Umbilical cord (tissue), 2 donors: ENCODE measurements around the gene ZNF438. TPM values are rescaled to one million over a fixed set of nuclear protein-coding genes. Genes with fewer than 3 reads are reported as not detected.
"Not testable (repeated sequence)": the region's sequence is repeated elsewhere in the genome, so short reads cannot be mapped to it uniquely, and the experiment has no call there.

ENCODE experiments used
- DNase-seq: peaks from one replicate; pipeline ENCODE4 v3.0.0-alpha.2; 2015; ENCODE audit warnings: low spot score
- total RNA-seq: library from RNA; depleted of rRNA; stranded (reverse); fragments of >200 nt; gene quantifications from one replicate; pipeline ENCODE4 v1.2.3, GENCODE V29; 2014; ENCODE audit warnings: low replicate concordance; ENCODE audit not compliant: insufficient read depth

ZNF438 gene
- total RNA-seq, 1 donor from 2014 or later, result 8.4 TPM

DNA sequence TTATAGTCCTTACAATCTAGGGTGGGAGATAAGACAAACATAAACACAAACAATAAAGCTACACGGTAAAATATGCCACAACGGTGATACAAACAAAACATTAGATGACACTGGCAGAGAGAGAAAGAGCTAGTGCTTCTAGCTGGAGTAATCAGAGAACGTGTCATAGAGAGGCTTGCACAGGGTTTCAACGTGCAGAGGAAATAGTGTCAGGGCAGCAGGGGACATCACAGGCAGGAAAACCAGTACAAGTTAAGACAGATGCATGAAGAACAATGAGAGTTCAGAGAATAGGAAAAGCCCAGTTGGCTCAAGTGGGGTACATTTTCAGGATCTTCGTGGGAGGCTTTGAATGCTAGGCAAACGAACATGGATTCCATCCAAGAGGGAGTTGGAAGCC lies 91.4 kb downstream of the ZNF438 start:
- no peak for DNase-seq

DNA sequence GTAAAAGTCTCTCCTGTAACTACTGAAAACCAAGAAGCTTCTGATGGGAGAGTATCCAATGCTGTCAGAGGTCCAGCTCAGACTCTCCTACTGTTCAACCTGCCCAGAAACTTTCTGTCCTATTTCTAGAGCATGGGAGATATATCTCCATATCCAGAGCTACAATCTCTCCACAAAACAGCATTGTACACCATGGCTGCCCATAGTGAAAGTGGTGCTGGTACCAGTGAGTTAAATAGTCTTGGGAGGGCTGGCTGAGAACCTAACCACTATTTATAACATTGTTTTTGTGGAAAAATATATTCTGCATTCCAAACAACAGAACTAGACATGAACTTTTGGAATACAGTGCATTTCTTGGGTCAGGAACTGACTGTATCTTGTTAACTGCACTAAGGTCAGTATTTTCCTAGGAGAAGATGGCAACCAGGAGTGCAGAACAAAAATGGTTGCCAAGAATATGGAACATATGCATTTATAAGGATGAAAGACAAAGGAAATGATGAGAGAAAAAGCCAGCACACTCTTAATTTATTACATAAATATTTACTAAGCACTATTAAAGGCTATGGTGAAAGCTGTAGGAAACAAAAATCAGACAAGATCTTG lies 91.9 kb downstream of the ZNF438 start:
- DNase-seq, result no peak

DNA sequence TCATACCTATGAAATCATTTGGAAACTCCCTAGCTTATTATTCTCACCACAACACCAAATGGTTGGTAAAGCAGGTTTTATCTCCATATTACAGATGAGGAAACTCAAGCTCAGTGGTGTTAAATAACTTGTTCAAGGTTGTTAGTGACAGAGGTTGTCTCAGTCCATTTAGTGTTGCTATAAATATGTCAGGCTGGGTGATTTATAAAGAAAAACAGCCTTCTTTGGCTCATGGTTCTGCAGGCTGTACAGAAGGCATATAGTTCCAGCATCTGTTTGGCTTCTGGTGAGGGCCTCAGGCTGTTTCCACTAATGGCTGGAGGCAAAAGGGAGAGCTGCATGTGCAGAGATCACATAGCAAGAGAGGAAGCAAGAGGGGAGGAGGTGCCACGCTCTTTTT lies 96.6 kb downstream of the ZNF438 start:
- no peak for DNase-seq

DNA sequence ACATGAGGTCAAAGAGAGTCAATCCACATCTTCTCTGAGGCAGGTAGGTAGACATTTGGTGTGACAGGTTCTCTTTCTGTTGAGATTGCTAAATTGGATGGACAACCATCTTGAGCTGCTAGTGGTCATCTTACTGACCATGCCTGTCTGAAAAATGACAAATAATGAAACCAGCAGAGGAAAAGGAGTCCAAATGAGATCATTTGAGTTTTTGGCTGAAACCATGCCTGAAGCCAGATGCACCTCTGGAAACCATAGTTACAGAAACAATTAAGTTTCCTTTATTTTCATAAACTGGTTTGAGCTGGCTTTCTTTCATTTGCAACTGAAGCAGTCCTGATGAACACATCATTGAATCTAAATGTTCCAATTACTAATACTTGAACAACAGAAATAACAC lies 100.6 kb downstream of the ZNF438 start:
- DNase-seq, result no peak

DNA sequence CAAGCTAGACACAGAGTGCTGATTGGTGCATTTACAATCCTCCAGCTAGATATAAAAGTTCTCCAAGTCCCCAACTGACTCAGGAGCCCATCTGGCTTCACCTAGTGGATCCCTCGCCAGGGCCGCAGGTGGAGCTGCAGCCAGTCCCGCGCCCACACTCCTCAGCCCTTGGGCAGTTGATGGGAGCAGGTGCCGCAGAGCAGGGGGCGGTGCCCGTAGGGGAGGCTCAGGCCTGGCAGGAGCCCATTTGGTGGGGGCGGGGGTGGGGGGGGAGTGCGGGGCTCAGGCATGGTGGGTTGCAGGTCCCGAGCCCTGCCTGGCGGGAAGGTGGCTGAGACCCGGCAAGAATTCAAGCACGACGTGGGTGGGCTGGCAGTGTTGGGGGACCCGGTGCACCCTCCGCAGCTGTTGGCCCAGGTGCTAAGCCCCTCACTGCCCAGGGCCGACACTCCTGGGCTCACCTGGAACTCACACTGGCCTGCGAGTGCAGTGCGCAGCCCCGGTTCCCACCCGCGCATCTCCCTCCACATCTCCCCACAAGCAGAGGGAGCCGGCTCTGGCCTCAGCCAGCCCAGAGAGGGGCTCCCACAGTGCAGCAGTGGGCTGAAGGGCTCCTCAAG lies 101.7 kb downstream of the ZNF438 start:
- no peak for DNase-seq

DNA sequence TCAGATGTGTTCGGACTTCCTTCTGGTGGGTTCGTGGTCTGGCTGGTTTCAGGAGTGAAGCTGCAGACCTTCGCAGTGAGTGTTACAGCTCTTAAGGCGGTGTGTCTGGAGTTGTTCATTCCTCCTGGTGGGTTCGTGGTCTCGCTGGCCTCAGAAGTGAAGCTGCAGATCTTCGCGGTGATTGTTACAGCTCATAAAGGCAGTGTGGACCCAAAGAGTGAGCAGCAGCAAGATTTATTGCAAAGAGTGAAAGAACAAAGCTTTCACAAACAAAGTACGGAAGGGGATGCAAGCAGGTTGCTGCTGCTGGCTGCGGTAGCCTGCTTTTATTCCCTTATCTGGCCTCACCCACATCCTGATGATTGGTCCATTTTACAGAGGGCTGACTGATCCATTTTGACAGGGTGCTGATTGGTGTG lies 102.3 kb downstream of the ZNF438 start:
- DNase-seq, result not testable (repeated sequence)

DNA sequence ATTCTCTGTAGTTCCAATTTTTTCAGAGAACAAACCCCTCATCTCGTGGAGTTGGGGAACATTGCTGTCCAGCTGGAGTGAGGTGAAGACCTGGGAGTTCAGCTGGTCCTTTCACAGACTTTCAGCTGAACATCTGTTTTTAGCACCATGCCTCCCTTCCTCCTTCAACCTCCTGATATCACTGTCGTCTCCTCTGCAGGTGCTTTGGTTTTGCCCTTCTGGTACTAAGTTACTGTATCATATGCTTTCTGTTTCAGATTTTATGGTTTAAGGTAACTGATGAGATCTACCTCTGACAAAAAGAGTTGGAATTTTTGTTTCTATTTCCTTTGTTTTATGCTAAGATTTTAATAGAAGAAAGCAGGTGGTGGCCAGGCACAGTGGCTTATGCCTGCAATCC lies 102.9 kb downstream of the ZNF438 start:
- no peak for DNase-seq

DNA sequence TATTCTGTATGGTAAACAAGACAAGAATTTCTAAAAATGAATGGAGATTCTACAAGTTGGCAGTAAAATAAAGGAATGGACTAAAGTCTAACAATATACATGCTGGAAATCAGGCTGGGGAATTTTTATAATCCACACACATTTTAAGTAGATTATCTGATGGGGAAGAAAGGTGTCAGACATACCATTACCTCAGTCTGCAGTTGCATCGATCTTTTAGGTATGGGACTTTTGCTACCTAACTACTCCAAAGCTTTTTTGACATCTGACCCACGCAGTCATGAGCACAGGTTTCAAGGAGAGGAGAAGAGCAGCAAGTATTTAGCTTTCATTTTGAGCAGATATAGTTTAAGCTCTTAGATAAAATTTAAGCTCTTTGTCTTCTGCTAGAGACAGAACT lies 113.0 kb downstream of the ZNF438 start:
- DNase-seq, result peak; percentile 22

DNA sequence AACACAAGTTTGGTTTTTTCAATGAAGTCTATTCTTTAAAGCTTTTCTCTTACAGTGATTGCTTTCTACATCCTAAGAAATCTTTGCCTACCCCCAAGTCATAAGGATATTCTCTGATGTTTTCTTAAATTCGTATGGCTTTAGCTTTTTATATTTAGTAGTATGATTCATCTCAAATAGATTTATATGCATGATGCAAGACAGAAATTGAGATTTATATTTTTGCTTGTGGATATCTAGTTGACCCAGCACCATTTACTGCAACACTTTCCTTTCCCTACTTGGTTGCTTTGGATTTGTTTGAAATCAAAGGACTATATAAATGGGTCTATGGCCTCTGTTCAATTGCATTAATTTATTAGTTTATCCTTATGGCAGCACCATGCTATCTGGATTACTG lies 113.9 kb downstream of the ZNF438 start:
- DNase-seq, result peak; percentile 35

DNA sequence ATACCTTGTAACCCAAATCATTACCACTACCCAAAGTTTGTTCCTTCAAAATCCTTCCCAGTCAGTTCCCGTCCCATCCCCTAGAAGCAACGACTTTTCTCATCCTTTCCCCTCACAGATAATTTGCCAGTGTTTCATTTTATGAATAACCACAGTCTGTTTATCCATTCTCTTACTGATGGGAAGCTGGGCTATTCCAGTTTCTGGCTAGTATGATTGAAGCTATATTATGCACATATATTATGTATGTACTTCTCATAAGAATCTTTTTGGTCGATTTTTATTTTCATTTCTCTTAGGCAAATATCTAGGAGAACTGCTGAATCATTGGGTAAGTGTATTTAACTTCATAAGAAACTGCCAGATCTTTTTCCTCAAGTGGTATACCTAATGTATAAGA lies 114.6 kb downstream of the ZNF438 start:
- DNase-seq, result no peak

DNA sequence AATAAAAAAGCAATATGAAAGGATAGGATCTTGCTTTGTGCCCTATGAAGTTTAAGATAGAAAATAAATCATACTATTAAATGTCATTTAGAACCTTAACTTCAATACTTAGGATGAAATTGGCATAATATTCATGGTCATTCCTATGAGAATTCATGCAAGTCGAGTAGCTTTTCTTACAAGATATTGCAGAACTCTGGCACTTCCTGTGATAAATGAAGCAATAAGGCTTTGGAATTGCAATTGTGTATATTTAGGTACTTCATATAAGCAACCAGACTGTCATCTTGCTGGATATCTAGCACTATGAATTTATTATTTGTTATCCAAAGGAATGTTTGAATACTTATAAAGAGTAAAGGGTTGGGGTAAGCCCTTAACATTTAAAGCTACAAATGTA lies 116.5 kb downstream of the ZNF438 start:
- DNase-seq, result peak; percentile 61

DNA sequence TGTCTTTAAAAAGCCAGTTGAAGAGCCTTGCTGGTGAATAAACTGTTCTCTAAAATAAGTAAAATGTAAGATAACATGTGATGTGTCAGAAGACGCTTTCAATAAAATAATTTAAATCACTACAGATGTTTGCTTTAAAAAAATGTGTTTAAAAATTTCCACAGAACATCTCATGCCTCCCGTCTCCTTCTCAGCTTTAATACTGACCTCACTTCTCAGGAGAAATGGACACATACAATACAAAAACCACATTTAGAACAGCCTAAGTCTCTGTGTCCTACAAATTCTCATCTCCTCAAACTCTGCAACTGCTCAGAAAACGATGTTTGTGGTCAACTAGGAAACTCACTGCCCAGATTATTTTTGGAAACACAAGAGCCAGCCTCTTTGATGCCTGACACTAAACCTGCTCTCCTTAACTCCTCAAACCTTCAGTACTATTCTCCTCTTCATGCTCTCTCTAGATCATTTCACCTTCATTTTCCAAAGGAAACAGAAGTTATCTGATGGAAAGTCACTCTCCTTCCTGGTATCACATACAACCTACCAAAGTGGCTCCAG lies 120.3 kb downstream of the ZNF438 start:
- peak; percentile 20 for DNase-seq

DNA sequence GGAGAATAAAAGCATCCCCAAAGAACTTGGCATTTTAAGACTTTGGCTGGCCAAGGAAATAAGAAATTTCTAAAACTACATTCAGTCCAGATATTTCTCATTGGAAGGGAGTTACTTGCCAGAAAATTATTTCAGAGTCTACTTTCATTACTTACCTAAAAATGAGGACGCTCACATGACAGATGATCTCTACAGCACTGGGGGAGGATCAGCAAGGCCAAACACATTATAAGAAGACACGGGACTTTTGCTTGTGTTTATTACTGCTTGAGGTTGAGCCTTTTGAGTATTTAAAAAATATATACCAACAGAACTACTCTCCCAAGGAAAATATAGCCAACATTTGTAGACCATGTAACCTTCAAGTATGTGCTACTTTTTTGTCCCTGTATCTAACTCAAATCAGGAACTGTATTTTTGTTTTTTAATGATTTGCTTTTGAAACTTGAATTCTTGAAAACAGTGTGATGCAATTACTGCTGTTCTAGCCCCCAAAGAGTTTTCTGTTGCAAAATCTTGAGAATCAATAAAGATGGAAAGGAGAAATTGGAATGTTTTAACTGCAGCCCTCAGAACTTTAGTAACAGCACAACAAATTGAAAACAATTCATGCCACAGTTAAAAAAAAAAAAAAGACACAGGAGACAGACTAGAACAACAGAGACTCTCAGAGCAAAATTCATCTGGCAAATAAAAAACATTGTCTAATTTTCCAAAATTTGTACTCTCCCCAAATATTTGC lies 128.1 kb downstream of the ZNF438 start:
- no peak for DNase-seq

DNA sequence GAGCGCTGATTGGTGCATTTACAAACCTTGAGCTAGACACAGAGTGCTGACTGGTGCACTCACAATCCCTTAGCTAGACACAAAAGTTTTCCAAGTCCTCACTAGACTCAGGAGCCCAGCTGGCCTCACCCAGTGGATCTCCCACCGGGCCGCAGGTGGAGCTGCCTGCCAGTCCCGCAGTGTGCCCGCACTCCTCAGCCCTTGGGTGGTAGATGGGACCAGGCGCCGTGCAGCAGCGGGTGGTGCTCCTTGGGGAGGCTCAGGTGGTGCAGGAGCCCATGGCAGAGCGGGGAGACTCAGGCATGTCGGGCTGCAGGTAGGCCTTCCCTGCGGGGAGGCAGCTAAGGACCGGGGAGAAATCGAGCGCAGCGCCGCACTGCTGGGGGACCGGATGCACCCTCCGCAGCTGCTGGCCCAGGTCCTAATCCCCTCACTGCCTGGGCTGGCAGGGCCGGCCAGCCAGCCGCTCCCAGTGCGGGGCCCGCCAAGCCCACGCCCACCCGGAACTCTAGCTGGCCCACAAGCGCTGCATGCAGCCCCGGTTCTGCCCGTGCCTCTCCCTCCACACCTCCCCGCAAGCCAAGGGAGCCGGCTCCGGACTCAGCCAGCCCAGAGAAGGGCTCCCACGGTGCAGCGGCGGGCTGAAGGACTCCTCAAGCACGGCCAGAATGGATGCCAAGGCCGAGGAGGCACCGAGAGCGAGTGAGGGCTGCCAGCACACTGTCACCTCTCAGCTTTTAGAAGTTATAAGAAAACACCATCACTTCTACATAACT lies 128.9 kb downstream of the ZNF438 start:
- DNase-seq, result no peak

DNA sequence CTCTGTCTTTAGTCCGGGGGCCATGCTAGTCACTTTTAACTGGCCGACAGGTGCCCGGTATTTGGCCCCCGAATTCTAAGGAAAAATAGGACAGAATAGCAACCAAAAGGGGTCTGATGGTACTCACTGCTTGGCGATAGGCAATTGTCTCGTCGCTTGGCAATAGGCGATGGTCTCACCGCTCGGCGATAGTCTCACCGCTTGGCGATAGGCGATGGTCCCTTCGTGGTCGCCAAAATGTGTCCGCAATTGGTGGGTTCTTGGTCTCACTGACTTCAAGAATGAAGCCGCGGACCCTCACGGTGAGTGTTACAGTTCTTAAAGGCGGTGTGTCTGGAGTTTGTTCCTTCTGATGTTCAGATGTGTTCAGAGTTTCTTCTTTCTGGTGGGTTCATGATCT lies 130.2 kb downstream of the ZNF438 start:
- not testable (repeated sequence) for DNase-seq

DNA sequence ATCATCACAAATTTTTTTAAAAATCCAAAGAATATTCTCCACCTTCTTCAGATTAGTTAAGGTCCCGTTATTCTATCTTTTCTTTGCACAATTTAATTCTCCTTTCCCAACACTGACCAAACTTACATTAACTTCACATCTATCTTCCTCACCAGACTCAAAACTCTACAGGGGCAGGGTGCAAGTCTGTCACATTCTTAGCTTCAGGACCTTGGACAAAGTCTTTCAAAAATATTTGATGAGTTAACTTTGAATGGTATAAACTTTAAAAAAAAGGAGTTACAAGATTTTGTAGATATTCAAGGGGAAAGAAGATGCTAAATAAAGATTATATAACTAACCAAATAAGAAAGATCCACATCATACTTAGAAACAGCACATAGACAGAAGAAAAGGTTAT lies 132.7 kb downstream of the ZNF438 start:
- no peak for DNase-seq

DNA sequence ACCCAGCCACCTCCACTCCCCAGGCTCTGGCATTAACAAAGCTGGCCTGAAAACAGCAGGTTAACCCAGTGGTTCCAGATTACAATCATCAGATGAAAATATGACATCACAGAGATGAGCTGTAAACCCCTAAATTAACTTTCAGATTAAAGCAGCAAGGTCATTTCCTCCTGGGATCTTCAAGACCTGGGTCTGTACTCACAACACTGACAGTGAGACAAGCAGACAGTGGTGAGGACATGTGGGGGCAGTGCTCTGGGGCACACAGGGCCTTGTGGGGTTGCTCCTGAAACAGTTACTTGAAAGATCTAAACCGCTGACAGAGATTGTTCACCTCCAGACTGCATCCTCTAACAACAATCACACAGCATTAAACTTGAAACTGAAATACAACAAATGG lies 134.1 kb downstream of the ZNF438 start:
- DNase-seq, result no peak

DNA sequence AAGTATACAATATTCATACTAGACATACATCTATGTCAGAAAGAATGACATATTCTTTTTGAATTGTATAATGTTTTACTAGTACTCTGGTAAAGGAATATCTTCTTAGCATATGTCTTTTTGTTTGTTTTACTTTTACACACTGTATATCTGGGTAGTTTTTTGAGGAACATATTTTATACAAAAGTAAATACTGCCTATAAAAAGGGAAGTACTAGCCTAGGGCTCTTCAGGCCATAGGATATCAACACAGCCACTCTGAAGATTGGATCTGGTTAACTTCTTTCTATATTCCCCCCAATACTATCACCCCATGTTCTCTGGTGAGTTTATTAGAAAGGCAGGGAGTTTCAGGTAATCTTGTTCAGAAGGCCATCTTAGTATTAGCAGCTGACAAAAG lies 134.6 kb downstream of the ZNF438 start:
- no peak for DNase-seq

DNA sequence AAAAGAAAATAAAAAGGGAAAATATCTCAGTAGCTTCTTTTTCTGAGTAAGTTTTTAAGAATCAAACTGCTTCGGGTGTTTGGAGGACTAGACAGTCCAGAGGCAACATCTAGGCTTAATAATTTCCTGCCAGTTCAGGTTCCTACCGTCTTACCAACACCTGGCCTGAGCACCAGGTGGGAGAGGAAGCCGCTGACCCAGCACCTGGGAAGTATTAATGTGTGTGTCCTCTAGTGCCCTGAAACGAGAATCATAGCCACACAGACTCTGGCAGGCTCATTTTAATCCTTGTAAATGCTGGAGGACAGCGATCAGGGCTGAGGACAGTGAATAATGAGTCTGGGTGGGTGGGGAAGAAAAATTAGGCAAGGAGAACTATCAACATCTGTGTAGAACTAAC lies 137.4 kb downstream of the ZNF438 start:
- DNase-seq, result no peak

DNA sequence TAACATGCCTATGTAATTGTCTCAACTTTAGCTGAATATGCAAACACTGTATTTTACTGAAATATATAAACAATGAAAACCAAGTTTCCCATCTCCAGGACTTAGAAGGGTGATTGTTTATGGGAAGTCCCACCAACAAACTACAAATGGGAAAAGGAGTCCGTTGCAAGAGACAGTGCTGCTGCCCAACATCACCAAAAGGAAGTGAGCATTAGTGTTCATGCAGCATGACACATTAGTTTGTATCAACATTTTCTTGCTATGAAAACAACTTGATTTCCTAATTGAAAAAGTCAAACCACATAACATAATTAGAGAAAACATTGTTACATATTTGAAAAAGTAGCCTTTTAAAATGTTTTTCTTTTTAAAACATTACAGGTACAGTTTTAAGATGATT lies 138.5 kb downstream of the ZNF438 start:
- no peak for DNase-seq

DNA sequence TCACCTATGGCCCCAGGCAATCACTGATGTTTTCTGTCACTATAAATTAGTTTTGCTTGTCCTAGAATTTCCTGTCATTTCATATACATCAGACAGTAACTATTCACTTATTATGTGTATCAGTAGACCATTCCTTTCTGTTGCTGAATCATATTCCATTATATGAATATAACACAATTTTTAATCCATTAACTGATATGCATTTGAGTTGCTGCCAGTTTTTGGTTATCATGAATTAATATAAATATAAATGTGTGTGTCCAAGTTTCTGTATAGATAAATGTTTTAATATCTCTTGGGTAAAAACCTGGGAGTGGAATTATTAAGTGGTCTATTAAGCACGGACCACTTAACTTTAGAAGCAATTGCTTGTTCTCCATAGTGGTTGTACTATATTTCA lies 143.8 kb downstream of the ZNF438 start:
- DNase-seq, result no peak

DNA sequence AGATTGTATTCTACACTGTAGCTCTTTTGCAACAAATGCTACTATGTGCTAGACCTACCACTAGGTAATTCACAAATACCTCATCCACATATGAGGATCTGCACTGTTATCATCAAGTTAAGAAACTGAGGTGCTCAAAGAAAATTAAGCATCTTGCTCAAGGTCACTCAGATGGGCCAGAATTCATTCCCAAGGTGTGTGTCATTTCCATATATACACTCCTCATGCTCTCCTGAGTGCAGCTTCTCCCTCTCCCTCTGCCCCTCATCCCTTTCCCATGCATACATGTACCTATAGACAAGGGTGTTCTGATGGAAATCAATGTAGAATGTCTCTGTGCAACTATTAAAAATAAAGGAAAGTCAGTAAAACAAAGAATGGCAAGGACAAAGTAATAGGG lies 146.2 kb downstream of the ZNF438 start:
- DNase-seq, result no peak
